Activated B cell treated with CpG ODN at 0.5 μM for 24 hours (primary cell): ENCODE results near the gene NUBP2. TPM values are rescaled to one million over a fixed set of nuclear protein-coding genes. Genes with fewer than 3 reads are reported as not detected.
A peak's percentile ranks its signal among the peaks of the same experiment; 100 is the strongest.

Experiments
- ATAC-seq: fragments of 200-7000 bp; cut with Tn5 transposase; one replicate; pipeline ENCODE4 v1.10.0; 2021; ENCODE audit warnings: low read depth, mild to moderate bottlenecking, moderate library complexity
- CTCF ChIA-PET: fragments of 350-600 bp; sonication (Branson Sonifier 250); formaldehyde crosslinking; loops from one replicate; lab custom pipeline; 2021; ENCODE audit warnings: antibody characterized with exemption; lab: Charles Lee
- POLR2A ChIA-PET: fragments of 350-600 bp; sonication (Branson Sonifier 250); formaldehyde crosslinking; loops from one replicate; lab custom pipeline; 2021; ENCODE audit warnings: antibody characterized with exemption; lab: Charles Lee
- DNase-seq: peaks from one replicate; pipeline ENCODE4 v3.0.0; 2022
- H3K27ac Mint-ChIP-seq: one replicate; pipeline ENCODE4 v1.8.0; 2020; ENCODE audit warnings: mixed read lengths
- H3K27me3 Mint-ChIP-seq: one replicate; pipeline ENCODE4 v1.8.0; 2021; ENCODE audit warnings: mixed read lengths
- H3K36me3 Mint-ChIP-seq: one replicate; pipeline ENCODE4 v1.8.0; 2021; ENCODE audit warnings: low read depth, mixed read lengths
- H3K4me1 Mint-ChIP-seq: one replicate; pipeline ENCODE4 v1.8.0; 2021; ENCODE audit warnings: mixed read lengths
- H3K4me3 Mint-ChIP-seq: one replicate; pipeline ENCODE4 v1.8.0; 2020; ENCODE audit warnings: mild to moderate bottlenecking, mixed read lengths
- H3K9me3 Mint-ChIP-seq: one replicate; pipeline ENCODE4 v1.8.0; 2020; ENCODE audit warnings: mixed read lengths
- intact Hi-C: fragments of 100-400 bp; cut with micrococcal nuclease; formaldehyde crosslinking; loops from one replicate; pipeline ENCODE4 v1.15.1; 2024
- total RNA-seq: library from RNA; stranded (reverse); gene quantifications from 2 replicates; pipeline ENCODE4 v1.2.3, GENCODE V29; 2022
- TF ChIP-seq, protein P1 (sequence below): fragments of 200-600 bp; IDR thresholded peaks from one replicate; pipeline ENCODE4 v1.8.0; 2022; ENCODE audit warnings: antibody characterized with exemption, mild to moderate bottlenecking

Gene NUBP2
- total RNA-seq, 1 donor from 2014 or later: 54.2 TPM

DNA sequence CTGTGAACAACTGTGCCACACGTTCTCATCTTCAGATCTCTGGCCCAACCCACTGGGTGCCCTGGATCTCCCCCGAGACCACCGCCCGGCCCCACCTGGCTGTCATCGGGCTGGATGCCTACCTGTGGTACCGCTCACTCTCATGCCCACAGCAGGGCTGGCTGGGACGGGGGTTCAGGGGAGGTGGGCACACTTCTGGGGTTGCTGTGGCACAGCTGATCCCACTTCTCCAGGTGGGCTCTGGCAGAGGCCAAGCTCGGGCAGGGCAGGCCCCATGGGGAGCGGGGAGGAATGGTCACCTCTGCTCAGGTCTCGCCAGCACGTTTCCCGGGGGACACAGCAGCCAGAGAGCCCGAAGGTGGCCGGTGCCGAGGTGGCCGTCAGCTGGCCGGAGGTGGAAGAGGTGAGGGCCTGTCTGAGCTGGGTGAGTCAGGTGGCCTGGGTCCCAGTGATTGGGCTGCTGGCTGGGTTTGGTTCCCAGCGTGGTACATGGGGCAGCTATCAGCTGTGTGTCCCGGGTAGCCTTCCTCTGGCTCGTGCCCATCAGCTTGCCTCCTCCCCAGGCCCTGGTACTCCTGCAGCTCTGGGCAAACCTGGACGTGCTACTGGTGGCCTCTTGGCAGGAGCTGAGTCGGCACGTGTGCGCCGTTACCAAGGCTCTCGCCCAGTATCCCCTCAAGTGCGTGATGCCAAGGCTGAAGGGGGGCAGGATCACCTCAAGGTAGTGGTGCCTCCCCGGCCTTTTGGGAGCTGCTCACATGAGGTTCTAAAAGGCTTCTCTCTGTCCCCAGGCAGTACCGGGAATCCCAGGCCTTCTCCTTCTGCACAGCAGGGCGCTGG is 7.5 kb upstream of the NUBP2 start:
- no peak for ATAC-seq
- TF ChIP-seq, protein P1, sequence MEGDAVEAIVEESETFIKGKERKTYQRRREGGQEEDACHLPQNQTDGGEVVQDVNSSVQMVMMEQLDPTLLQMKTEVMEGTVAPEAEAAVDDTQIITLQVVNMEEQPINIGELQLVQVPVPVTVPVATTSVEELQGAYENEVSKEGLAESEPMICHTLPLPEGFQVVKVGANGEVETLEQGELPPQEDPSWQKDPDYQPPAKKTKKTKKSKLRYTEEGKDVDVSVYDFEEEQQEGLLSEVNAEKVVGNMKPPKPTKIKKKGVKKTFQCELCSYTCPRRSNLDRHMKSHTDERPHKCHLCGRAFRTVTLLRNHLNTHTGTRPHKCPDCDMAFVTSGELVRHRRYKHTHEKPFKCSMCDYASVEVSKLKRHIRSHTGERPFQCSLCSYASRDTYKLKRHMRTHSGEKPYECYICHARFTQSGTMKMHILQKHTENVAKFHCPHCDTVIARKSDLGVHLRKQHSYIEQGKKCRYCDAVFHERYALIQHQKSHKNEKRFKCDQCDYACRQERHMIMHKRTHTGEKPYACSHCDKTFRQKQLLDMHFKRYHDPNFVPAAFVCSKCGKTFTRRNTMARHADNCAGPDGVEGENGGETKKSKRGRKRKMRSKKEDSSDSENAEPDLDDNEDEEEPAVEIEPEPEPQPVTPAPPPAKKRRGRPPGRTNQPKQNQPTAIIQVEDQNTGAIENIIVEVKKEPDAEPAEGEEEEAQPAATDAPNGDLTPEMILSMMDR: no peak
- DNase-seq: no peak
- peaks cover 19% of the 10 kb centered on the region for H3K4me1 Mint-ChIP-seq
- H3K4me3 Mint-ChIP-seq: peak overlapping the region; percentile 28
- CTCF ChIA-PET: no interaction called here
- no peaks in the 10 kb centered on the region for H3K27me3 Mint-ChIP-seq
- intact Hi-C loops: no loop called here
- POLR2A ChIA-PET: interaction anchor here (5.6 kb wide), 1 partner anchor 8 kb away, joined by 88 read pairs; the partner anchor contains the start of genes NUBP2 and SPSB3
- peaks cover 19% of the 10 kb centered on the region for H3K36me3 Mint-ChIP-seq
- H3K9me3 Mint-ChIP-seq: no peaks in the 10 kb centered on the region
- no peak overlapping the region for H3K27ac Mint-ChIP-seq

DNA sequence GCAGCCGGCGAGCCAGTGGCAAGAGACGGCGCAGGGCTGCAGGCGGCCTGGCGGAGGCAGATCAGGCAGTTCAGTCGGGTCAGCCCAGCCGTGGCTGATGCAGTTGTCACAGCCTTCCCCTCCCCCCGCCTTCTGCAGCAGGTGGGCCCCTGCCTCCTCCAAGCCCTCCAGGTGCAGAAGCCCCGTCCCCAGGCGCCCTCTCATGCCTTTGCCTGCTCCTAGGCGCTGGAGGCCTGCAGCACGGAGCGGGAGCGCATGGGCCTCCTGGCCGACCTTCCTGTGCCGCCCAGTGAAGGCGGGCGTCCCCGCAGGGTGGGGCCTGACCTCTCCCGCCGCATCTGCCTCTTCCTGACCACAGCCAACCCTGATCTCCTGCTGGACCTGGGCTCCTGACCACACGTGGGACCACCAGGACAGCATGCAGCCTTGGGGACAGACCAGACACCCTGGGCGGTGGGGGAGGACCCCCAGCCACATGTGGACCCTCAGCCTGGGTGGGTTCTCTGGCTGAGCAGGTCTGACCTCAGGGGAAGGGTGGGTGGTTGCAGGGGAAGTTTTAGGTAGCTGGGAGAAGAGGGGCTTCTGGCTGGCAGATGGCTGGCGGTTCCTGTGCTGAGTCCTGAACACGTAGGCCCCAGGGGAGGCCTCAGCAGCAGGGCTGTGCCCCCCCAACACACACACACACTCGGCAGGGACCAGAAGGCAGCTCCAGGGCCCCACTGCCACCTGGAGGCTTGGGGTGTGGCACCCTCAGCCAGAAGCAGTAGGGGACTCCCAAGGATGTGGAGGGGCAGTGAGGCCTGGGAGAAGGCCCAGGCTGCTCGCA is 6.7 kb upstream of the NUBP2 start:
- intact Hi-C loops: no loop called here
- peaks cover 15% of the 10 kb centered on the region for H3K4me1 Mint-ChIP-seq
- CTCF ChIA-PET: no interaction called here
- TF ChIP-seq, protein P1: no peak
- no peak for ATAC-seq
- no peak overlapping the region for H3K27ac Mint-ChIP-seq
- H3K9me3 Mint-ChIP-seq: no peaks in the 10 kb centered on the region
- peaks cover 19% of the 10 kb centered on the region for H3K36me3 Mint-ChIP-seq
- DNase-seq: no peak
- H3K4me3 Mint-ChIP-seq: no peak overlapping the region
- H3K27me3 Mint-ChIP-seq: no peaks in the 10 kb centered on the region
- POLR2A ChIA-PET: no interaction called here

DNA sequence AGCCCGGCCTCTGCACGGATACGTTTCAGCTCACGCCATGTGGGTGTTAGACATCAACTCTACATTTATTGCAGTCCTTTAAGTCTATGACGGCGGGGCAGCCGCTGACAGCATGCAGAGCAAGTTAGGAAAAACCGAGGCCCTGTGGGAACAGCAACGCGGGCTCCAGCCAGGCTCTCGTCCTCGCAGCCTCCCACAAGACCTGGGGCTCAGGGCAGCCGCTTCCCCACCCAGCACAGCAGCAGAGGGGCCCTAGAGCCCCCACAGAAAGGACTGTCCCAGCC is 6.1 kb upstream of the NUBP2 start:
- TF ChIP-seq, protein P1: no peak
- Mint-ChIP-seq H3K36me3 (peaks cover 19% of the 10 kb centered on the region), H3K27ac (no peak overlapping the region), H3K4me1 (peaks cover 20% of the 10 kb centered on the region), H3K27me3 (no peaks in the 10 kb centered on the region), H3K4me3 (no peak overlapping the region), H3K9me3 (no peaks in the 10 kb centered on the region)
- CTCF ChIA-PET: no interaction called here
- ATAC-seq (no peak), DNase-seq (no peak)
- POLR2A ChIA-PET: no interaction called here
- intact Hi-C loops: no loop called here

DNA sequence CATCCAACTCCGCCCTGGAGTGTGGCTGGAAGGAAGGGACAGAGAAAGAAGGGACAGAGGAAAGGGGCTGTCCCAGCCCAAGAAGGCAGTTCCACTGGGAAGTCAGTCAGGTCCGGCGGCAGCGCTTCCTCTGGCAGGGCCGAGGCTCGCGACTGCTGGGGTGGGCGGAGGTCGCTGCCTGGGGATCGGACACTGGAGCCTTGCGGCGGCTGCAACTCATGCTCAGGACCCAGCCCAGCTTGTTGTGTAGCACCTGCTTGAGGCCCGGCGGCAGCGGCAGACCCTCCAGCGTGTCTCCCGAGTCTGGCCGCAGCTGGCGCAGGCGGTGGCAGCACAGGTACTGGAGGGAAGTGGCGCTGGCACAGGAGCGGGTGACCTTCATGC is 5.8 kb upstream of the NUBP2 start:
- intact Hi-C loops: no loop called here
- H3K36me3 Mint-ChIP-seq: peaks cover 17% of the 10 kb centered on the region
- no peak overlapping the region for H3K4me3 Mint-ChIP-seq
- ChIA-PET CTCF (no interaction called here), POLR2A (no interaction called here)
- no peak for DNase-seq
- H3K4me1 Mint-ChIP-seq: peaks cover 20% of the 10 kb centered on the region
- TF ChIP-seq, protein P1: no peak
- no peaks in the 10 kb centered on the region for H3K9me3 Mint-ChIP-seq
- H3K27ac Mint-ChIP-seq: no peak overlapping the region
- ATAC-seq: no peak
- no peaks in the 10 kb centered on the region for H3K27me3 Mint-ChIP-seq
